HepG2 (cell line): ENCODE measurements around the gene HEMK1. TPM values are rescaled to one million over a fixed set of nuclear protein-coding genes. Genes with fewer than 3 reads are reported as not detected.
A peak's percentile ranks its signal among the peaks of the same experiment; 100 is the strongest.

Source experiments
- AKAP8 ChIP-seq: sonication (generic); formaldehyde crosslinking; IDR thresholded peaks from 2 replicates; pipeline ENCODE4 v1.5.1; 2020; ENCODE audit warnings: mild to moderate bottlenecking, missing genetic modification reagents
- FOSL2 ChIP-seq: sonication (generic); formaldehyde crosslinking; IDR thresholded peaks from 2 replicates; pipeline ENCODE4 v1.4.0; 2020; ENCODE audit warnings: missing genetic modification reagents
- FOXA3 ChIP-seq: IDR thresholded peaks from 2 replicates; pipeline ENCODE4 v1.6.1; 2016; ENCODE audit warnings: missing genetic modification reagents, missing compliant biosample characterization
- KLF6 ChIP-seq: IDR thresholded peaks from 2 replicates; pipeline ENCODE4 v1.8.0; 2016; ENCODE audit warnings: missing biosample characterization, missing genetic modification reagents
- NFE2L2 ChIP-seq: fragments of 150-350 bp; IDR thresholded peaks from 2 replicates; pipeline ENCODE4 v1.6.1; 2014; ENCODE audit warnings: low read length
- RCOR2 ChIP-seq: IDR thresholded peaks from 2 replicates; pipeline ENCODE4 v1.6.1; 2016; ENCODE audit warnings: missing biosample characterization, missing genetic modification reagents
- REXO4 ChIP-seq: sonication (generic); formaldehyde crosslinking; IDR thresholded peaks from 2 replicates; pipeline ENCODE4 v1.8.0; 2022; ENCODE audit warnings: missing genetic modification reagents, mild to moderate bottlenecking, borderline replicate concordance
- RNF2 ChIP-seq: fragments of 450-650 bp; conservative IDR thresholded peaks from 2 replicates; pipeline ENCODE4 v1.6.1; 2016; ENCODE audit warnings: low read depth
- SKIL ChIP-seq: sonication (generic); formaldehyde crosslinking; IDR thresholded peaks from 2 replicates; pipeline ENCODE4 v1.8.0; 2022; ENCODE audit warnings: missing genetic modification reagents, mild to moderate bottlenecking, moderate library complexity, borderline replicate concordance
- SMARCC2 ChIP-seq: fragments of 450-650 bp; IDR thresholded peaks from 2 replicates; pipeline ENCODE4 v1.6.1; 2017; ENCODE audit warnings: antibody characterized with exemption, mild to moderate bottlenecking
- TSC22D2 ChIP-seq: sonication (generic); formaldehyde crosslinking; IDR thresholded peaks from 2 replicates; pipeline ENCODE4 v1.5.1; 2020; ENCODE audit warnings: missing genetic modification reagents, mild to moderate bottlenecking, borderline replicate concordance
- ZBTB4 ChIP-seq: sonication (generic); formaldehyde crosslinking; IDR thresholded peaks from 2 replicates; pipeline ENCODE4 v1.4.0; 2020; ENCODE audit warnings: missing genetic modification reagents, mild to moderate bottlenecking, borderline replicate concordance
- ZFP37 ChIP-seq: sonication (generic); formaldehyde crosslinking; IDR thresholded peaks from 2 replicates; pipeline ENCODE4 v1.4.0; 2020; ENCODE audit warnings: missing genetic modification reagents, borderline replicate concordance
- ZNF138 ChIP-seq: sonication (generic); formaldehyde crosslinking; IDR thresholded peaks from 2 replicates; pipeline ENCODE4 v1.5.0; 2020; ENCODE audit warnings: mild to moderate bottlenecking, low read depth, missing genetic modification reagents
- ZNF264 ChIP-seq: sonication (generic); formaldehyde crosslinking; IDR thresholded peaks from 2 replicates; pipeline ENCODE4 v1.4.0; 2020; ENCODE audit warnings: missing genetic modification reagents
- ZNF431 ChIP-seq: sonication (generic); formaldehyde crosslinking; IDR thresholded peaks from 2 replicates; pipeline ENCODE4 v1.9.0; 2022; ENCODE audit warnings: missing genetic modification reagents, low read depth, mild to moderate bottlenecking, borderline replicate concordance
- ZNF674 ChIP-seq: sonication (generic); formaldehyde crosslinking; IDR thresholded peaks from 2 replicates; pipeline ENCODE4 v1.5.0; 2020; ENCODE audit warnings: low read depth, mild to moderate bottlenecking, missing genetic modification reagents
- ZNF740 ChIP-seq: sonication (generic); formaldehyde crosslinking; IDR thresholded peaks from 2 replicates; pipeline ENCODE4 v1.4.0; 2020; ENCODE audit warnings: missing genetic modification reagents
- ZNF75D ChIP-seq: sonication (generic); formaldehyde crosslinking; IDR thresholded peaks from 2 replicates; pipeline ENCODE4 v1.8.1; 2023; ENCODE audit warnings: missing genetic modification reagents, mild to moderate bottlenecking, borderline replicate concordance
- polyA plus RNA-seq, 8 experiments: library from polyadenylated mRNA; depleted of rRNA in 3 of 8; stranded (reverse) in 7 of 8; unstranded in 1 of 8; fragments of >200 nt; fragmentation: Illumina TruSeq in 4 of 8; extraction: Trizol in 4 of 8; gene quantifications; 2 replicates each; pipeline versions ENCODE4 v1.2.1 to v1.2.3, GENCODE V29; 2011 to 2016; ENCODE audit warnings: low read depth in 4 of 8, missing spikeins in 1 of 8, mixed read lengths in 1 of 8; ENCODE audit not compliant: insufficient read depth in 1 of 8
- total RNA-seq, 5 experiments: library from RNA; depleted of rRNA; stranded (reverse); fragments of >200 nt; fragmentation: Illumina TruSeq; extraction: Trizol; gene quantifications; 2 replicates each; pipeline ENCODE4 v1.2.3, GENCODE V29; 2016; ENCODE audit warnings: low read depth in 1 of 5
- TF ChIP-seq, protein P1 (sequence below): sonication (generic); formaldehyde crosslinking; IDR thresholded peaks from 2 replicates; pipeline ENCODE4 v1.8.0; 2022; ENCODE audit warnings: mild to moderate bottlenecking, missing genetic modification reagents
- TF ChIP-seq, protein P2 (sequence below): sonication (generic); formaldehyde crosslinking; IDR thresholded peaks from 2 replicates; pipeline ENCODE4 v1.4.0; 2020; ENCODE audit warnings: missing genetic modification reagents, borderline replicate concordance

The HEMK1 gene
- total and polyA plus RNA-seq, 2 of the 13 experiments (the other 11 are each of a cell fraction or from before 2014, with no cell fraction given) = 9.8 to 12.6 TPM

- TF ChIP-seq ZNF740 = peak; percentile 86; the same call in 1 of the 2 replicates
- TF ChIP-seq ZNF431 (CRISPR knock-in tag) = peak; percentile 93
- TF ChIP-seq, protein P1, sequence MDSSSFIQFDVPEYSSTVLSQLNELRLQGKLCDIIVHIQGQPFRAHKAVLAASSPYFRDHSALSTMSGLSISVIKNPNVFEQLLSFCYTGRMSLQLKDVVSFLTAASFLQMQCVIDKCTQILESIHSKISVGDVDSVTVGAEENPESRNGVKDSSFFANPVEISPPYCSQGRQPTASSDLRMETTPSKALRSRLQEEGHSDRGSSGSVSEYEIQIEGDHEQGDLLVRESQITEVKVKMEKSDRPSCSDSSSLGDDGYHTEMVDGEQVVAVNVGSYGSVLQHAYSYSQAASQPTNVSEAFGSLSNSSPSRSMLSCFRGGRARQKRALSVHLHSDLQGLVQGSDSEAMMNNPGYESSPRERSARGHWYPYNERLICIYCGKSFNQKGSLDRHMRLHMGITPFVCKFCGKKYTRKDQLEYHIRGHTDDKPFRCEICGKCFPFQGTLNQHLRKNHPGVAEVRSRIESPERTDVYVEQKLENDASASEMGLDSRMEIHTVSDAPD = peak; percentile 85
- TF ChIP-seq ZNF75D (CRISPR knock-in tag) = peak; percentile 75; the same call in 1 of the 2 replicates
- 0 out of 2 replicates have a peak, but pooled peaks have one; percentile 36 for TF ChIP-seq RNF2
- 0 out of 2 replicates have a peak, but pooled peaks have one; percentile 36 for TF ChIP-seq ZFP37
- TF ChIP-seq SKIL (CRISPR knock-in tag) = peak; percentile 93
- TF ChIP-seq FOXA3 (CRISPR knock-in tag) = peak; percentile 69
- TF ChIP-seq, protein P2, sequence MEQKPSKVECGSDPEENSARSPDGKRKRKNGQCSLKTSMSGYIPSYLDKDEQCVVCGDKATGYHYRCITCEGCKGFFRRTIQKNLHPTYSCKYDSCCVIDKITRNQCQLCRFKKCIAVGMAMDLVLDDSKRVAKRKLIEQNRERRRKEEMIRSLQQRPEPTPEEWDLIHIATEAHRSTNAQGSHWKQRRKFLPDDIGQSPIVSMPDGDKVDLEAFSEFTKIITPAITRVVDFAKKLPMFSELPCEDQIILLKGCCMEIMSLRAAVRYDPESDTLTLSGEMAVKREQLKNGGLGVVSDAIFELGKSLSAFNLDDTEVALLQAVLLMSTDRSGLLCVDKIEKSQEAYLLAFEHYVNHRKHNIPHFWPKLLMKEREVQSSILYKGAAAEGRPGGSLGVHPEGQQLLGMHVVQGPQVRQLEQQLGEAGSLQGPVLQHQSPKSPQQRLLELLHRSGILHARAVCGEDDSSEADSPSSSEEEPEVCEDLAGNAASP (CRISPR knock-in tag) = peak; percentile 95
- peak; percentile 61; the same call in 1 of the 2 replicates for TF ChIP-seq RCOR2
- TF ChIP-seq NFE2L2 = no peak
- peak; percentile 65; the same call in 1 of the 2 replicates for TF ChIP-seq AKAP8 (CRISPR knock-in tag)
- TF ChIP-seq ZBTB4 = 0 out of 2 replicates have a peak, but pooled peaks have one; percentile 19
- TF ChIP-seq KLF6 (CRISPR knock-in tag) = 0 out of 2 replicates have a peak, but pooled peaks have one; percentile 48
- TF ChIP-seq FOSL2 (CRISPR knock-in tag) = peak; percentile 61
- TF ChIP-seq TSC22D2 (CRISPR knock-in tag) = 0 out of 2 replicates have a peak, but pooled peaks have one; percentile 22
- peak; percentile 86; the same call in 1 of the 2 replicates for TF ChIP-seq ZNF264 (CRISPR knock-in tag)
- no peak for TF ChIP-seq SMARCC2
- TF ChIP-seq REXO4 (CRISPR knock-in tag) = no peak
- TF ChIP-seq ZNF138 (CRISPR knock-in tag) = peak; percentile 71; the same call in 1 of the 2 replicates
- no peak for TF ChIP-seq ZNF674
Observed at GRCh38 chr3:50600841-50601591, 31.7 kb downstream of the HEMK1 start (continued).
